ENCODE results near the gene VPS11.
A peak's percentile ranks its signal among the peaks of the same experiment; 100 is the strongest.
"Not testable (repeated sequence)": the region's sequence is repeated elsewhere in the genome, so short reads cannot be mapped to it uniquely, and the experiment has no call there.

Gene VPS11

GRCh38 chr11:119101759-119102423 lies 34.3 kb downstream of the VPS11 start, which contains the start of gene DPAGT1:
DPAGT1 (minus strand) TSS chr11:119101853; CDS start chr11:119101655, 198 bp downstream.
- DNase-seq (ENCODE audit: extremely low read depth in 1 of 2, low read depth in 1 of 2): peak; percentile 63 to 73

GRCh38 chr11:119103161-119103664 lies 35.6 kb downstream of the VPS11 start:
- not testable (repeated sequence) for DNase-seq (ENCODE audit: extremely low read depth in 1 of 2, low read depth in 1 of 2)

DNA sequence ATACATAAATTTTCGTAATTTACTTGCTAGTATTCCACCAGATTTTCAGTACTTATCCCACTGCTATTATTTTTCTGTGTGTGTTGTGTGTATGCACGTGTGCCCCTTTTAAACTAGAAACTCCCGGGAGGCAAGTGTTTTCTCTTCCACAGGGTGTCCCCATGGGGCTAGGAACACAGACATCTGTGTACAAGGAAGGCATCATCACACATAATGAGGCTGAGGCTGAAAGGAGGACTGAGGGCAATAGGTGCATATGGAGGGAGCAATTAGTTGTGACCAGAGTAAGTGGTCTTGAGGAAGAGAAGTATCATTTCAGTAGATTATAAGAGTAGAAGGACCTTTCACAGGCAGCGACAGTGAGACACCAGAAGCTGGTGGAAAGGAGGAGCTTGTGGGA lies 36.2 kb downstream of the VPS11 start:
- no peak for DNase-seq (ENCODE audit: extremely low read depth in 1 of 2, low read depth in 1 of 2)

- peak; percentile 55 to 78 for DNase-seq (ENCODE audit: extremely low read depth in 1 of 2, low read depth in 1 of 2)
Observed at GRCh38 chr11:119106564-119107537, 39.2 kb downstream of the VPS11 start, which contains the start of gene C2CD2L. C2CD2L (plus strand) TSS chr11:119107344; CDS start chr11:119107742, 398 bp downstream.

- no peak for DNase-seq (ENCODE audit: extremely low read depth in 1 of 2, low read depth in 1 of 2)
Observed at GRCh38 chr11:119107538-119108145, 40.0 kb downstream of the VPS11 start.

- peak in 1 of 2 donors; percentile 13 for DNase-seq (ENCODE audit: extremely low read depth in 1 of 2, low read depth in 1 of 2)
Observed at GRCh38 chr11:119108146-119108856, 40.7 kb downstream of the VPS11 start.

GRCh38 chr11:119108857-119109221 lies 41.2 kb downstream of the VPS11 start:
- DNase-seq (ENCODE audit: extremely low read depth in 1 of 2, low read depth in 1 of 2): no peak

- DNase-seq (ENCODE audit: extremely low read depth in 1 of 2, low read depth in 1 of 2): no peak
Observed at GRCh38 chr11:119109843-119110242, 42.2 kb downstream of the VPS11 start.

DNA sequence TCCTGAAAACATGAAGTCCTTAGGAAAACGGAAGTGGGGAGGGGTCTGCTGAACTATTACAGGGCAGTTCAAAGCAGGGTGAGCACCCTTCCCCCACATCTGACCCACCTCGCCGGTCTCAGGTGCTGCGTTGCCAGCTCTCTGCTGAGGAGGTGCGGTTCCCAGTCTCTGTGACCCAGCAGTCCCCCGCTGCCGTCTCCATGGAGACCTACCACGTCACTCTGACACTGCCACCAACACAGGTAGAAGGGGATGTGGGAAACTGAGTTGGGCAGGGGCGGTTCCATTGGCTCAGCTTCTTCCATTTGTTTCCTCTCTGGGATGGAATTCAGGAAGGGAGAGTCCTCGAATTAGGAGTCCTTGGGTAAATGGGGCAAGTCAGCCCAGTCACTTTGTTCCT lies 42.8 kb downstream of the VPS11 start:
- DNase-seq (ENCODE audit: extremely low read depth in 1 of 2, low read depth in 1 of 2): no peak

GRCh38 chr11:119111361-119111925 lies 43.8 kb downstream of the VPS11 start:
- no peak for DNase-seq (ENCODE audit: extremely low read depth in 1 of 2, low read depth in 1 of 2)

- DNase-seq (ENCODE audit: extremely low read depth in 1 of 2, low read depth in 1 of 2): no peak
Observed at GRCh38 chr11:119112314-119113020, 44.8 kb downstream of the VPS11 start.

DNA sequence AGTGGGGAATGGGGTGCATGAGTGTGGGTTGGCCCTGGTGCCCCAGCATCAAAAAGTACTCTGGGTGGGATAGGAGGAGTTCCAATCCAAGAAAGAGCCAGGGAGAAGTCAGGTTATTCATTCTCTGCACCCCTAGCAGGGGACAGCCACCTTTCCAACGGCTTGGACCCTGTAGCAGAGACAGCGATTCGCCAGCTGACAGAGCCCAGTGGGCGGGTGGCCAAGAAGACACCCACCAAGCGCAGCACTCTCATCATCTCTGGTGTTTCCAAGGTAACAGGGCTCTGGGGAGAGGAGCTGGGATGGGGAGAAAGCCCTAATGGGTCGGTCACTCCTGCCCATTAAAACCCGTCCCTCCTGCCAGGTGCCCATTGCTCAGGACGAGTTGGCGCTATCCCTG lies 46.1 kb downstream of the VPS11 start:
- no peak for DNase-seq (ENCODE audit: extremely low read depth in 1 of 2, low read depth in 1 of 2)

- DNase-seq (ENCODE audit: extremely low read depth in 1 of 2, low read depth in 1 of 2): no peak
Observed at GRCh38 chr11:119114351-119114750, 46.7 kb downstream of the VPS11 start.

DNA sequence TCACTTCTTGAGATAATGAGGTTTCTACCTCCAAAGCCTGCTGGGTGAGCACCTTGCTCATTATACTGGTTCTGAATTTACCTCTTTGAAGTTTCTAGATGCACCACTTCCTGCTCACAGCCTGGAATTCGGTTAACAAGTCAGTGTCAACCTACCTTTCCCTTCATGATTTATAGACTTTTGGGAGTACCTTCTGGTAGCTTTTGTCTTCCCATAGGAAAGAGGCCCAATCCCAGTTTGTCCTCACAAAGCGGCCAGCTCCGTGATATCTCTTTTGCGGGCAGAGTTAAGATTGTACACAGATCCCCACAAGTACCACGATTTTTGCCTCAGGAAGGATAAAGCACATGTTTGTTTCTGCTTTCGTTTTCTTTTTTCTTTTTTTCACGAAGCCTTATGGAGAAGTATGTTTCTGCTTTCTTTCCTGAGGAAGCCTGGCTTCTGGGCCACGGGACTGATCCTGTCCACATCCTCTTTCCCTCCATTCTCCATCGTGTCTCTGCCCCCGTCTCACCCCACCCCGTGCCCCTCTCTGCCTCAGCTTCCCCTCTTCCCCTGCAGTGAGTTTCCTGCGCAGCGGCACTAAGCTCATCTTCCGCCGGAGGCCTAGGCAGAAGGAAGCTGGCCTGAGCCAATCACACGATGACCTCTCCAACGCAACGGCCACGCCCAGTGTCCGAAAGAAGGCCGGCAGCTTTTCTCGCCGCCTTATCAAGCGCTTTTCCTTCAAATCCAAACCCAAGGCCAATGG lies 48.0 kb downstream of the VPS11 start:
- no peak for DNase-seq (ENCODE audit: extremely low read depth in 1 of 2, low read depth in 1 of 2)

GRCh38 chr11:119116235-119116594 lies 48.6 kb downstream of the VPS11 start:
- DNase-seq (ENCODE audit: extremely low read depth in 1 of 2, low read depth in 1 of 2): no peak

GRCh38 chr11:119116601-119117000 lies 49.0 kb downstream of the VPS11 start:
- no peak for DNase-seq (ENCODE audit: extremely low read depth in 1 of 2, low read depth in 1 of 2)

DNA sequence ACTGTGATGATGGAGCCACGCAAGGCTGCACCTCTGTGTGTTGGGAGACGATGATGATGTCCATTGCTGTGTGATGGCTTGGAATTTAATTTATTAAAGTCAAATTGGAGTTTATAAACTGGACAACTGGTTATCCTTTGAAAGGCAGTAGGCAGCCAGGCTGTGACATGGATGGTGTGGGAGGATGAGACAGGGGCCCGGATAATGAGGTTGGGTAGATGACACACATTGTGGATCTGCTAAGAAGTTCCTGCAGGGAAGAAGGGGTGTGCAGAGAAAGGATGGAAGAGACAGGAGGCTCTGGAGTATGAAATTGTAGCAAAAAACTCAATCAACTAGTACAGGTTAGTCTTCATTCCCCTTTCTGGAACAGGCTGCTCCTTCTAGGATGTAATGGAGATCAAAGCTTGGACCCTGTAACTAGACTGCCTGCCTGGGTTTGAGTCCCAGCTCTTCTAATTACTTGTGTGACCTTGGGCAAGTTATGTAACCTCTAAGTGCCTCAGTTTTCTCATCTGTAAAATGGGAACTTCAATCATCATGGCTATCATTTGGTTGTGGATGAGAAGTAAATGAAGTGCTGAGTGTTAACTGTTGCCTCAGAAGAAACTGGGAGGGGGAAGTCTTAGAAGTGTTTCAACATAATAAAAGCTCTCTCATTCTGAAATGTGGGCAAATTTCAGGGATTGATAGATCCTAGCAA lies 49.5 kb downstream of the VPS11 start:
- no peak for DNase-seq (ENCODE audit: extremely low read depth in 1 of 2, low read depth in 1 of 2)

DNA sequence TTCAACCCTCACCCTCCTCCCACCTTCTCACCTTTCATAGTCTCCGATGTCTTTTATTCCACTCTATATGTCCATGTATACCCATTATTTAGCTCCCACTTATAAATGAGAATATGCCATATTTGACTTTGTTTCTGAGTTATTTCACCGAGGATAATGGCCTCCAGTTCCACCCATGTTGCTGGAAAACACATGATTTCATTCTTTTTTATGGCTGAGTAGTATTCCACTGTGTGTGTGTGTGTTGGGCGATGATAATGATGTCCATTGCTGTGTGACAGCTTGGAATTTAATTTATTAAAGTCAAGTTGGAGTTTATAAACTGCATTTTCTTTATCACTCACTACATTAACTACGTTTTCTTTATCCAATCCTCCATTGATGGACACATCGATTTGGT lies 50.6 kb downstream of the VPS11 start:
- DNase-seq (ENCODE audit: extremely low read depth in 1 of 2, low read depth in 1 of 2): no peak
